Renal cortex interstitium (tissue), 11 donors: ENCODE results near the gene KREMEN1. TPM values are rescaled to one million over a fixed set of nuclear protein-coding genes. Genes with fewer than 3 reads are reported as not detected.

Source experiments
- DNase-seq, 11 donors: peaks; one replicate each; pipeline ENCODE4 v3.0.0-alpha.2; 2013; ENCODE audit warnings: low read depth in 9 of 11, low spot score in 4 of 11; ENCODE audit errors: extremely low read depth in 1 of 11
- polyA plus RNA-seq, 3 donors: library from polyadenylated mRNA; unstranded; fragments of 120-200 nt; gene quantifications; one replicate each; pipeline ENCODE4 v1.2.1, GENCODE V29; 2013; ENCODE audit not compliant: insufficient read length in 3 of 3

KREMEN1 gene
- polyA plus RNA-seq, 3 donors, result 21.7 to 23.7 (median 23.3) TPM

DNA sequence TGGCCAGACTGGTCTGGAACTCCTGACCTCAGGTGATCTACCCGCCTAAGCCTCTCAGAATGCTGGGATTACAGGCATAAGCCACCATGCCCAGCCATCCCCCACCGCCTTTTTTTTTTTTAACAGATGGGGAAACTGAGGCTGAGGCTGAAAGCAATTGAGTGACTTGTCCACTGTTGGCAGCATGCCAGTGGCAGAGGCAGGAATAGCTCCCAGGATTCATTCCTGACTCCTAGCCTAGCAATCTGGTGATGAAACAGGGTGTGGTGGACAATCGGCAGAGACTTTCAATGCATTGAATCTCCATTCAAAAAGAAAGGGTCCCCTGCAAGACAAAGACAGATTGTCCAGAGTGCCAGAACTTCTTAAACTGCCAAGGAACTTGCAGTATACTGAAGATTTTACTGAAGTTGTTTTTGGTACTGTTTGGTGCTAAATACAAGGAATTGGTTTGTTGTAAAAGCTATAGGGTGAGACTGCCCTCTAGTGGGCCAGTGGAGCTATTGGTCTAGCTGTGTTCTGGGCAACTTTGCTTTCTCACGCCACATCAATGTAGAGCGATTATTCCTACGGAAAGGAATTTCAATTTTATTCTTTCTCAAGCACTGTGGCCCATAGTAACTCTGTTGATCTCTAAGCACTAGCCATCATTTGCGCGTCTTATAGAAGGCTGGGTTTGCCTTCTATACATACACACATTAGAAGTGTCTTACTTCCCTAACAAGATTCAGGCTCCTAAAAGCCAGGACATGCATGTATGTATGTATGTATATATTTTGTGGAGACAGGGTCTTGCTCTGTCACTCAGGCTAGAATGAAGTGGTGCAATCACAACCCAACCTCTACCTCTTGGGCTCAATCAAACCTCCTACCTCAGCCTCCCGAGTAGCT lies 32.2 kb upstream of the KREMEN1 start:
- DNase-seq, result peak in 8 of 11 donors; percentile 59 to 85 (median 74)

DNA sequence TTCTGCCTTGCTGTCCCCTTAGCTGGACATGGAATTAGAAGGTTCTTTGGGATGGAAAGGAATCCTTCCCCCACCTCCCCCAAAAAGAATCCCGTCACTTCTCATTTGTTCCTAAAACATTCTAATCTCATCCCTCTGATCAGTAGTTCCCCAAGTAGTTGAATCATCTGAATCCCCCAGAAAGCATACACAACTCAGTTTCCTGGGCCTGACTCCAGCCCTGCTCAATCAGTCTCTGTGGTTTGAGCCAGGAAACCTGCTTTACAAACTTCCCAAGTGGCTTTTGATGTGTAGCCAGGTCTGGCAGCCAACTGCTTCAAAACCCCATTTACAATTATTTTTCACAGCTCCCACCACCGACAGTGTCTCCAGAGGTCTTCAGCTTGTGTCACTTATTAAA lies 31.4 kb upstream of the KREMEN1 start:
- no peak for DNase-seq

DNA sequence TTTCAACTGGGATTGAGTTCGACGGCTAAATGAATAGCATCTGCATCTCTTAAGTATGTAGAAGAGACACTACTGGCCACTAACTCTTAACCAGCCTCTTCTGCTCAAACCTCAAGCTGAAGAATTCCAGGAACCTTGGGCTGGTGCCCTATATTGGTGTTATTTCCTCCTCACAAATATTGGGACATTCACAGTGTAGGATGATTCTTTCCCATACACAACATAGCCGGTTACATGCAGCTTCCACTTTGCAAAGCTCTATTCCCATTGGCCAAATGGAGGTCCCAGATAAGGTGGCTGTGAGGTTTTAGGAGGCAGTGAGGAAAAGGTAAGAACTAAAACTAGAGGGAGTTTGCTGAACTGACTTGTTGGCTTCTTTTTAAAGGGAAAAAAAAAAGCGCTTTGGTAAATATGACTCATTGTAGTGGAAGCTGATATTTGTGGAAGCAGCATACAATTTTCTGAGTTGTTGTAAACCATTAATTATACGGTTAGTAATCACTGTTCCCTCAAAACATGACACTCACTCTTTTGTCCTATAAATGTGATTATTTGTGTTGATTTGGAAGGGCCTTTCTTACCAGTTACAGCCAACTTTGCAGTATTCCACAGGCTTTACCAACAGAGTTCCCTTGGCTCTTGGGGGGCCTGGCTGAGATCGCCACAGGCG lies 28.8 kb upstream of the KREMEN1 start:
- DNase-seq, result no peak

- no peak for DNase-seq
These were observed 28.1 kb upstream of the KREMEN1 start for GRCh38 chr22:29044657-29045176.

GRCh38 chr22:29048822-29049654 lies 23.8 kb upstream of the KREMEN1 start:
- no peak for DNase-seq

DNA sequence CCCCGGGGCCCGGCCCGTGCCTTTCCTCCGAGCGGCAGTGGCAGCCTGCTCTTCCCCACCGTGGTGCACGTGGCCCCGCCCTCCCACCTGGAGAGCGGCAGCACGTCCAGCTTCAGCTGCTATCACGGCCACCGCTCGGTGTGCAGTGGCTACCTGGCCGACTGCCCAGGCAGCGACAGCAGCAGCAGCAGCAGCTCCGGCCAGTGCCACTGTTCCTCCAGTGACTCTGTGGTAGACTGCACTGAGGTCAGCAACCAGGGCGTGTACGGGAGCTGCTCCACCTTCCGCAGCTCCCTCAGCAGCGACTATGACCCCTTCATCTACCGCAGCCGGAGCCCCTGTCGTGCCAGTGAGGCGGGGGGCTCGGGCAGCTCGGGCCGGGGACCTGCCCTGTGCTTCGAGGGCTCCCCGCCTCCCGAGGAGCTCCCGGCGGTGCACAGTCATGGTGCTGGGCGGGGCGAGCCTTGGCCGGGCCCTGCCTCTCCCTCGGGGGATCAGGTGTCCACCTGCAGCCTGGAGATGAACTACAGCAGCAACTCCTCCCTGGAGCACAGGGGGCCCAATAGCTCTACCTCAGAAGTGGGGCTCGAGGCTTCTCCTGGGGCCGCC lies 23.1 kb upstream of the KREMEN1 start:
- DNase-seq, result no peak

DNA sequence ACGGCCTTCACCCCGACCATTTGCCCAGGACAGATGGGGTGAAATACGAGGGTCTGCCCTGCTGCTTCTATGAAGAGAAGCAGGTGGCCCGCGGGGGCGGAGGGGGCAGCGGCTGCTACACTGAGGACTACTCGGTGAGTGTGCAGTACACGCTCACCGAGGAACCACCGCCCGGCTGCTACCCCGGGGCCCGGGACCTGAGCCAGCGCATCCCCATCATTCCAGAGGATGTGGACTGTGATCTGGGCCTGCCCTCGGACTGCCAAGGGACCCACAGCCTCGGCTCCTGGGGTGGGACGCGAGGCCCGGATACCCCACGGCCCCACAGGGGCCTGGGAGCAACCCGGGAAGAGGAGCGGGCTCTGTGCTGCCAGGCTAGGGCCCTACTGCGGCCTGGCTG lies 22.4 kb upstream of the KREMEN1 start:
- DNase-seq, result no peak

DNA sequence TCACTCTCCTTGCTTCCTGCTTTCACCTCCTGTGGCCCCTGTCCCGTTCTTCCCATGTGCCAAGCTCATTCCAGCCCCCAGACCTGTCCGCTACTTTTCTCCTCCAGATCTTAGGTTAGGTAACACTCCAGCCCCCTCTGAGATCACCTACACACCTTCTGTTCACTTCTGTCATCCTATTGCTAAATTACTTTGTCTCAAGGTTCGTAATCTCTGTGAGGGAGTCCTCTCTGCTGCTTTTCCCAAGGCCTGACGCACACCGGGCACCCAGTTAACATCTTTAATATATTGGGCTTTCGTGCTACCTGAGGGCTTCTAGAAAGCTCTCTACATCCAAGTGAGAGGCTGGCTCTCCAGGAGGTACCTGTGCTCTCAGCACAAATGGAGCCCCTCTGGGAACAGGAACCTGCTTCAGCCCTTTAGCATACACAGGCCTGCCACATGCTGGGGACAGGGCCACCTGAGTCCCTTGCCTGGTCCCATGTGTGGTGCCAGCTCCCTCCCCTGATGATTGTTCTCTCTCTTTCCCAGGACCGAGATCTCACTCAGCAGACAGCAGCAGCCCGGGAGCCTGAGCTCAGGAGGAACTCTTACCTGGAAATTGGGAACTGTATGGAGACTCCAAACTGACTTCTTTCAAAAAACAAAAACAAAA lies 19.7 kb upstream of the KREMEN1 start:
- no peak for DNase-seq

GRCh38 chr22:29054251-29054767 lies 18.5 kb upstream of the KREMEN1 start:
- no peak for DNase-seq

DNA sequence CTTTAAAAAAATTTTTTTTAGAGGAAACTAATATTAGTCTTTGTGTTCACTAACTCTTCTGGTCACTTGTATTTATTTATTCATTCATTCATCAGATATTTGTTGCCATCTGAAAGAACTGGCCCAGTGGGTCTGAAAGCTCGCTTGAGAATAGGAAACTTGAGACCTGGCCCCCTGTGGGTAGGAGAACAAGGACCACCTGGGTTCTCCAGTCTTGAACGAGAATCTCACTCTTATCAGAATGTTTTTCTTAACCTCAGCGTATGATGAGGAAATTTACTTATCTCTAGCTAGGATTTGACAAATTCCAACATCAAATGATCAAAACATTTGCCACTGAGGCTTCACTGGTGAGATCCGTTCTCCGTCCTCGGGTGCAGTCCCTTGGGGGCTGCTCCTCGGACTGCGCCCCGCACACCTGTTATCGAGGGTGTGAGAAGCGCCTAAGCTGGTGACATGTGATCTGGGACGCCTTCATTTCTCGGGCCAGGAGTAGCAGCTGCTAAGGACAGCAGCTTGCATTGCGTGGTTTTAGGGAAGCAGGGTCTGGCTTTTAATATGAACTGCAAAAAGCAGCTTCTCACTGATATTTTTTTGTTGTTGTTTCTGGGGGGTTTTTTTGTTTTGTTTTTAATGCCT lies 17.5 kb upstream of the KREMEN1 start:
- DNase-seq, result no peak

DNA sequence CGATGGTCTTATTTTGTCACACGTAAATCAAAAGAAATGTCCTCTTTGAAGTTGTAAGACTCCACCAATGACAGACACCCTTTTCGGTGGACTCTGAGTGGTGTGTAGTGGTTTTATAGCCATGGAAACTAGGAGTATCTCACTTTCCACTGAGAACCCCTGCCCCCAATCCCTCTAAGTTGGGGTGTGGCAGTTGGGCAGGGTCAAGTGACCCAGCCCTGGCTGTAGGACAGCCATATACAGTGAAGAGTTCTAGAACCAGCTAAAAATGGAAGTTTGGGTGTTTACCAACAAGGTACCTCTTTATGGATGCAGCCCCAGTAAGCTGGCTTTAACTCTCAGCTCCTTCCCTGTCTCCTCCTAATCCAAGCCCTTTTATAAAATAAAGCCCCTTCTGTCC lies 16.4 kb upstream of the KREMEN1 start:
- no peak for DNase-seq

GRCh38 chr22:29060251-29060869 lies 12.5 kb upstream of the KREMEN1 start:
- no peak for DNase-seq

- no peak for DNase-seq
These were observed 11.9 kb upstream of the KREMEN1 start for GRCh38 chr22:29060931-29061330.

DNA sequence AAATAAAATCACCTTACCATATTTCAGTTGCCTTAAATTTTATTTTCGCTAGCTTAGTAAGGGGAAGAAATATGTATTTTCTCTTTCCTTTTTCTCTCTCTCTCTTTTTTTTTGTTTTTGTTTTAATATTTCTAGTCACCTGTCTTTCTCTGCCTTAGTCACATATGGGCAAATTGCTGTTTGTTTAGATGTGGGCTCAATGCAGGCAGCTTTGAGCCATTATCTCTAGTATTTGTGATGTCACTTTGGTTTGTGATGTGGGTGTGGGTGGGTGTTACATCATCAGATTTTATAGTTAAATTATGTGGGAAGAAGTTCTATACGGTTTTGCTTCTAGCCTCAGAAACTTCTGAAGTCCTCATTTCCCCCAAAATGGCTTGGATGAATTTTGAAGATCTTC lies 11.1 kb upstream of the KREMEN1 start, which contains the start of gene C22orf31:
C22orf31 (minus strand) TSS at position 59 of the 400 bp plus-strand sequence; CDS start at position 20, 39 bp downstream.
- no peak for DNase-seq

DNA sequence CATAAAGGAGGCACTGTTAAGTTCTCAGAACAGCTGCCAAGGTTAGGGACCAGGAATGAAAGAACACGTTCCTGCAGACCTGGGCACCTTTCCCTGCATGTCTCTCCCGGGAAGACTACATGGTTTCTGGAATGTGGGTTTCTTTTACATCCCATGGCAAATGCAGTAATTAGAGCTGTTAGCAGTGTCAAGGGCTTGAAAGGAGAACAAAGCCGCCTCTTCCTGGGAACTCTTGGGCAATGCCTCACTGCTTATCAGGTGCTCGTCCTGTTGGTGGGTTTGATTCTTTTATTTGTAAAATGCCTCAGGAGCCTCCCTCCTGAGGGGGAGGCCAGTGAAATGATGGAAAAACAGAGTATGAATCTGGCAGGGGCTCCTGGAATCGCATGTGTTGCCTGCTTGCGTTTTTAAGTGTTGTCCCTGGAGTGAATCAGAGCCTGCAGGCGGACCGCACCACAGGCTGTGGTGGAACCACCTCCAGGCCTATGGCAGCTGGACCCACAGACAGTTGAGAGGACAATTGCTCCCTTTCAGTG lies 10.5 kb upstream of the KREMEN1 start:
- DNase-seq, result no peak

DNA sequence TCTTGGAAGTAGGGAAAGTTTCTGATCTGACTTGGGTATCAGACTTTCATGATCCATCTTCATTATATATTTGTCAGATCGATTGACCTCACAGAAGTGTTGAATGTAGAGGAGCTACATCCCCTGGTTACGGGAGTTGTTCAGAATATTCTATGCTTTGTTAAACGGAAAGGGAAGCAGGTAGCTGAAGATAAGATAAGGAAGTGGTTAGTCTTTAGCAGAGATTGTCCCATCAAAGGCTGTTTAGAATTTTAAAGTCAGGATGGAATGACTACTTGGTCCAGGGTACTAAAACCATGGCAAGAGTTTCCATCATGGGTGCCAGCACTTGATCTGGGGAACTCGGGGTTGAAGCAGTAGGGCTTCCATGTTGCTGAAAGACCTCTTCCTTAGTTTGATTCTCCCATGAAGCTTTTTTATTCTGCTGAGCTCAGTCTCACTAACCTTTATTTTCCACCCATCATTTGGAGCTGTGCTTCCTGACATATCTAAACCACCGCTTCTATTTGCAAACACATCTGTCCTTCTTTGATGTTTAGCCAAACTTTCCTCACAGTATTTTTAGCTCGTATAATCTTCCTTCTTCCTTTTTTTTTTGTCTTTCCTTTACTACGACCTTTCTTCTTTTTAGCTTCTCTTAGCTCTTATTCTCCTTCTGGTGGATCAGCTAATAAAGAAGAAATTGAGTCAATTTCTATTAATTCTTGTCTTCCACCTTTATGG lies 7.2 kb upstream of the KREMEN1 start:
- no peak for DNase-seq
